ENCODE results near the gene HPS3.

The HPS3 gene

GRCh38 chr3:149122721-149123578 lies 6.5 kb upstream of the HPS3 start:
- DNase-seq: no peak

- DNase-seq: no peak
Observed at GRCh38 chr3:149128821-149129220, 617 bp upstream of the HPS3 start.

- no peak for DNase-seq
Observed at GRCh38 chr3:149131589-149131988, 2.2 kb downstream of the HPS3 start.

- no peak for DNase-seq
Observed at GRCh38 chr3:149134575-149134974, 5.1 kb downstream of the HPS3 start.

GRCh38 chr3:149142682-149143081 lies 13.2 kb downstream of the HPS3 start:
- no peak for DNase-seq

GRCh38 chr3:149145356-149145755 lies 15.9 kb downstream of the HPS3 start:
- no peak for DNase-seq

GRCh38 chr3:149145974-149146373 lies 16.5 kb downstream of the HPS3 start:
- DNase-seq: no peak

- no peak for DNase-seq
Observed at GRCh38 chr3:149150436-149150835, 21.0 kb downstream of the HPS3 start.

GRCh38 chr3:149151843-149152242 lies 22.4 kb downstream of the HPS3 start:
- DNase-seq: no peak

- no peak for DNase-seq
Observed at GRCh38 chr3:149152420-149152819, 23.0 kb downstream of the HPS3 start.

- DNase-seq: no peak
Observed at GRCh38 chr3:149153402-149153801, 24.0 kb downstream of the HPS3 start.

- DNase-seq: no peak
Observed at GRCh38 chr3:149160754-149161300, 31.4 kb downstream of the HPS3 start.

GRCh38 chr3:149162007-149162406 lies 32.6 kb downstream of the HPS3 start:
- DNase-seq: no peak

- no peak for DNase-seq
Observed at GRCh38 chr3:149163066-149163465, 33.6 kb downstream of the HPS3 start.

GRCh38 chr3:149167898-149168297 lies 38.5 kb downstream of the HPS3 start:
- DNase-seq: no peak

- no peak for DNase-seq
Observed at GRCh38 chr3:149170672-149171071, 41.2 kb downstream of the HPS3 start.

- DNase-seq: no peak
Observed at GRCh38 chr3:149174901-149175300, 45.5 kb downstream of the HPS3 start.

- DNase-seq: no peak
Observed at GRCh38 chr3:149177122-149177521, 47.7 kb downstream of the HPS3 start.

GRCh38 chr3:149179220-149179619 lies 49.8 kb downstream of the HPS3 start:
- no peak for DNase-seq

- DNase-seq: no peak
Observed at GRCh38 chr3:149180057-149180573, 50.7 kb downstream of the HPS3 start.

- no peak for DNase-seq
Observed at GRCh38 chr3:149181182-149181581, 51.7 kb downstream of the HPS3 start.

- no peak for DNase-seq
Observed at GRCh38 chr3:149186219-149186618, 56.8 kb downstream of the HPS3 start.

- DNase-seq: no peak
Observed at GRCh38 chr3:149186721-149187120, 57.3 kb downstream of the HPS3 start.

- no peak for DNase-seq
Observed at GRCh38 chr3:149188494-149188893, 59.1 kb downstream of the HPS3 start.

- DNase-seq: no peak
Observed at GRCh38 chr3:149195221-149195620, 65.8 kb downstream of the HPS3 start.
